ENCODE results near the gene FBXO31.

The FBXO31 gene

DNA sequence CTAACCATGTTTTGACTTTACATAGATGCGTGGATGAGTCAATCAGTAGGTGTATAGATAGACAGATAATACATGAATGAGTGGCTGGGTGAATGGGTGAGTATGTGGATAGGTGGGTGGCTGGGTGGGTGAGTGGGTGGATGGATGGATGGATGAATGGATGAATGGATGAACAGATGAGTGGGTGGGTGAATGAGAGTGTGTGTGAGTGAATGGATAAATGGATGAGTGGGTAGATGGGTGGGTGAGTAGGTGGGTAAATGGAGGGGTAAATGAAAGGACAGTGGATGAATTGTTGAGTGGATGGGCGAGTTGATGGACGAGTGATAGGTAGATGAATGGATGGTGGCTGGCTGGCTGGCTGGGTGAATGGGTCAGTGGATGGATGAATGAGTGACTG, 89.6 kb downstream of the FBXO31 start:
- TF ChIP-seq EZH2 (optimal IDR thresholded peaks at IDR 0.05; ENCODE audit: low read depth, low read length) = no peak
- TF ChIP-seq, protein P1, sequence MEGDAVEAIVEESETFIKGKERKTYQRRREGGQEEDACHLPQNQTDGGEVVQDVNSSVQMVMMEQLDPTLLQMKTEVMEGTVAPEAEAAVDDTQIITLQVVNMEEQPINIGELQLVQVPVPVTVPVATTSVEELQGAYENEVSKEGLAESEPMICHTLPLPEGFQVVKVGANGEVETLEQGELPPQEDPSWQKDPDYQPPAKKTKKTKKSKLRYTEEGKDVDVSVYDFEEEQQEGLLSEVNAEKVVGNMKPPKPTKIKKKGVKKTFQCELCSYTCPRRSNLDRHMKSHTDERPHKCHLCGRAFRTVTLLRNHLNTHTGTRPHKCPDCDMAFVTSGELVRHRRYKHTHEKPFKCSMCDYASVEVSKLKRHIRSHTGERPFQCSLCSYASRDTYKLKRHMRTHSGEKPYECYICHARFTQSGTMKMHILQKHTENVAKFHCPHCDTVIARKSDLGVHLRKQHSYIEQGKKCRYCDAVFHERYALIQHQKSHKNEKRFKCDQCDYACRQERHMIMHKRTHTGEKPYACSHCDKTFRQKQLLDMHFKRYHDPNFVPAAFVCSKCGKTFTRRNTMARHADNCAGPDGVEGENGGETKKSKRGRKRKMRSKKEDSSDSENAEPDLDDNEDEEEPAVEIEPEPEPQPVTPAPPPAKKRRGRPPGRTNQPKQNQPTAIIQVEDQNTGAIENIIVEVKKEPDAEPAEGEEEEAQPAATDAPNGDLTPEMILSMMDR (IDR thresholded peaks at IDR 0.05; ENCODE audit: low read length) = no peak
- TF ChIP-seq EZH2phosphoT487 (IDR thresholded peaks at IDR 0.05; ENCODE audit: low read length) = no peak
- Histone ChIP-seq H3K79me2 (ENCODE audit: low read length) (no peaks in the 10 kb centered on the region), H3K9ac (ENCODE audit: low read length) (no peak overlapping the region)

DNA sequence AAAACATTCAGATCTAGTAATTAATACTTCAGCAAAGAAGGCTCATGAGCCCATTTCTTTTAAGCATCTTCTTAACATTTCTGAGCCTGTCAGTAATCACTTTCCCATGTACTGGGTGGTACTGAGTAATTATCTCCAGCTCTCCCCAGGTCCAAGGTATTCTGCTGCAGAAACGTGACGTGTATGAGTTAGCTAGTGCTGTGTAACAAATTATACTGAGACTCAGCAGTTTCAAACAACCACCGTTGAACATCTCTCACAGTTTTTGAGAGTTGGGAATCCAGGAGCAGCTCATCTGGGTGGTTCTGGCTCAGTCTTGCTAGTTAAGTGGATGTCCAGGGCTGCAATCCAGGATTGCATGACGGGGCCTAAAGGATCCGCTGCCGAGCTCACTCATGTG, 91.6 kb downstream of the FBXO31 start:
- Histone ChIP-seq H3K4me1 (ENCODE audit: low read length) (no peaks in the 10 kb centered on the region), H3K4me3 (ENCODE audit: low read length) (no peak overlapping the region), H4K20me1 (ENCODE audit: insufficient read depth, low read length) (no peaks in the 10 kb centered on the region), H3K79me2 (ENCODE audit: low read length) (no peaks in the 10 kb centered on the region), H2AFZ (ENCODE audit: low read length) (no peak overlapping the region), H3K27me3 (replicated peaks; ENCODE audit: insufficient read depth, low read length) (no peaks in the 10 kb centered on the region), H3K27ac (ENCODE audit: low read length) (no peak overlapping the region), H3K9me3 (replicated peaks; ENCODE audit: insufficient read depth, low read length) (no peaks in the 10 kb centered on the region), H3K9me2 (replicated peaks; ENCODE audit: insufficient read depth, low read length) (no peaks in the 10 kb centered on the region), H3F3A (ENCODE audit: insufficient read depth, low read length) (no peaks in the 10 kb centered on the region), H3K36me3 (replicated peaks; ENCODE audit: insufficient read depth, low read length) (no peaks in the 10 kb centered on the region), H3K9ac (ENCODE audit: low read length) (no peak overlapping the region), H3K4me2 (ENCODE audit: low read depth, low read length) (no peak overlapping the region)
- no peak for DNase-seq
- TF ChIP-seq, protein P1 (IDR thresholded peaks at IDR 0.05; ENCODE audit: low read length) = no peak
- TF ChIP-seq EZH2 (optimal IDR thresholded peaks at IDR 0.05; ENCODE audit: low read depth, low read length) = no peak
- TF ChIP-seq EZH2phosphoT487 (IDR thresholded peaks at IDR 0.05; ENCODE audit: low read length) = no peak

More for the DNA sequence above, 89.6 kb downstream of the FBXO31 start:
- Histone ChIP-seq H3K27ac (ENCODE audit: low read length) (no peak overlapping the region), H3K36me3 (replicated peaks; ENCODE audit: insufficient read depth, low read length) (no peaks in the 10 kb centered on the region), H3K4me2 (ENCODE audit: low read depth, low read length) (no peak overlapping the region), H3K27me3 (replicated peaks; ENCODE audit: insufficient read depth, low read length) (no peaks in the 10 kb centered on the region), H4K20me1 (ENCODE audit: insufficient read depth, low read length) (no peaks in the 10 kb centered on the region), H2AFZ (ENCODE audit: low read length) (no peak overlapping the region), H3K9me3 (replicated peaks; ENCODE audit: insufficient read depth, low read length) (no peaks in the 10 kb centered on the region), H3F3A (ENCODE audit: insufficient read depth, low read length) (no peaks in the 10 kb centered on the region), H3K9me2 (replicated peaks; ENCODE audit: insufficient read depth, low read length) (no peaks in the 10 kb centered on the region), H3K4me3 (ENCODE audit: low read length) (no peak overlapping the region), H3K4me1 (ENCODE audit: low read length) (no peaks in the 10 kb centered on the region)
- no peak for DNase-seq

DNA sequence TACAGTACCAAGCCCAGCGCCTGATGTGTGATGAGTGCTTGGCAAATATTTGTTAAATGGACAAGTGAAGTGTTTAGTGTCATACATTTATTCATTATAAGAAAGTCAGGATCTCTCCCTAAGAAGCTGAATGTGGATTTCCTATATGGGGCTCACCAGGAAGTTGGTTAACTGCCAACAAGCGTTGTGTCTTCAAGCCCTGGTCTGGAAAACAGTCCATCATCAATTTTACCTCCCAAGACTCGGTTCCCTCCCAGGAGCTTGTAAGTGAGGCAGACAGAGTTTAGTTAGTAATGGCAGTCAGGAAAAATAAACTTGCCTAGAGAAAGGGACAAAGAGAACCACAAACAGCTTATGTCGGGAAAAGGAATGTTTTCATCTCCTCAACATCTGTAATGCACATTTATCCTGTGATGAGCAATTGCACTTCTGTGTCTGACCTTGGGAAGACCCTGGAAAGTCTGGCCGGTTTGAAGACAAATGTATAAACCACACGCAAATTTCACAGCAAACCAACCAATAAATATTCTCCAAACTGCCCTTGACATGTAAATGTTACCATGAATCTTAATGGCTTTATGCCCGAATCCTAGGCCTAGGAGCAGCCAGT, 94.7 kb downstream of the FBXO31 start:
- no peaks in the 10 kb centered on the region for H3K4me1 ChIP-seq (ENCODE audit: low read length)
- no peaks in the 10 kb centered on the region for H3K36me3 ChIP-seq (replicated peaks; ENCODE audit: insufficient read depth, low read length)
- H2AFZ ChIP-seq (ENCODE audit: low read length) = no peak overlapping the region
- H3F3A ChIP-seq (ENCODE audit: insufficient read depth, low read length) = no peaks in the 10 kb centered on the region
- H3K9me3 ChIP-seq (replicated peaks; ENCODE audit: insufficient read depth, low read length) = no peaks in the 10 kb centered on the region
- H3K4me3 ChIP-seq (ENCODE audit: low read length) = no peak overlapping the region
- no peak overlapping the region for H3K27ac ChIP-seq (ENCODE audit: low read length)
- no peak for DNase-seq
- no peak overlapping the region for H3K9ac ChIP-seq (ENCODE audit: low read length)
- no peak for TF ChIP-seq EZH2phosphoT487 (IDR thresholded peaks at IDR 0.05; ENCODE audit: low read length)
- no peak for TF ChIP-seq EZH2 (optimal IDR thresholded peaks at IDR 0.05; ENCODE audit: low read depth, low read length)
- TF ChIP-seq, protein P1 (IDR thresholded peaks at IDR 0.05; ENCODE audit: low read length) = no peak
- no peaks in the 10 kb centered on the region for H3K79me2 ChIP-seq (ENCODE audit: low read length)
- no peak overlapping the region for H3K4me2 ChIP-seq (ENCODE audit: low read depth, low read length)
- no peaks in the 10 kb centered on the region for H3K27me3 ChIP-seq (replicated peaks; ENCODE audit: insufficient read depth, low read length)
- no peaks in the 10 kb centered on the region for H3K9me2 ChIP-seq (replicated peaks; ENCODE audit: insufficient read depth, low read length)
- no peaks in the 10 kb centered on the region for H4K20me1 ChIP-seq (ENCODE audit: insufficient read depth, low read length)

Measured in MM.1S (cell line).